ENCODE data around the gene SUSD4. TPM values are rescaled to one million over a fixed set of nuclear protein-coding genes. Genes with fewer than 3 reads are reported as not detected.

SUSD4 gene
- total and polyA plus RNA-seq, 10 of the 15 experiments (the other 5 are each of a cell fraction or from before 2014, with no cell fraction given): 0.13 to 1.1 (median 0.26) TPM; not detected in 3

- H3K27ac ChIP-seq (ENCODE audit: control insufficient read depth, insufficient read depth): no peak overlapping the region
- ATAC-seq (no peak), FAIRE-seq (no peak), DNase-seq (ENCODE audit: low read depth, low spot score) (no peak)
- no TSS peak for BruUV-seq (replicated peaks)
- H3K79me2 ChIP-seq (ENCODE audit: control insufficient read depth, insufficient read depth, low read length): no peaks in the 10 kb centered on the region
- H2AFZ ChIP-seq (ENCODE audit: control insufficient read depth, low read depth, low read length): no peak overlapping the region
- ChIA-PET CTCF (no interaction called here), POLR2A (no interaction called here), SMC1A (ENCODE audit: uncharacterized antibody, unreplicated experiment) (interaction anchor here (1.1 kb wide), 1 partner anchor 91 kb away, joined by 3 read pairs; no protein-coding TSS in a partner anchor), RAD21 (ENCODE audit: unreplicated experiment) (interaction anchor here (0.6 to 1.3 kb wide), 2 partner anchors 39 to 481 kb away, joined by 3 read pairs; no protein-coding TSS in a partner anchor)
- TF ChIP-seq FOXK2 (IDR thresholded peaks at IDR 0.05): no peak
- TF ChIP-seq ZBTB11 (CRISPR knock-in tag; IDR thresholded peaks at IDR 0.05): no peak
- TF ChIP-seq FOXM1 (IDR thresholded peaks at IDR 0.05; ENCODE audit: low read depth, low read length): no peak
- TF ChIP-seq CBX3 (IDR thresholded peaks at IDR 0.05; ENCODE audit: borderline replicate concordance, low read depth): no peak
- no peak for TF ChIP-seq IRF5 (IDR thresholded peaks at IDR 0.05; ENCODE audit: borderline replicate concordance)
- TF ChIP-seq RELB (IDR thresholded peaks at IDR 0.05; ENCODE audit: low read depth): no peak
- no peaks in the 10 kb centered on the region for H3K36me3 ChIP-seq (ENCODE audit: control insufficient read depth in 2 of 2, insufficient read depth in 2 of 2, low read length in 1 of 2)
- H4K20me1 ChIP-seq (ENCODE audit: control insufficient read depth, insufficient read depth): no peaks in the 10 kb centered on the region
- H3K4me1 ChIP-seq (ENCODE audit: control insufficient read depth, insufficient read depth, low read length): no peaks in the 10 kb centered on the region
- intact Hi-C loops (cut with micrococcal nuclease; ENCODE audit: unreplicated experiment): no loop called here
- H3K4me3 ChIP-seq: no peak overlapping the region
- H3K4me2 ChIP-seq (ENCODE audit: control insufficient read depth, insufficient read depth): no peak overlapping the region
- in situ Hi-C loops (cut with MboI): no loop called here
- H3K9ac ChIP-seq (ENCODE audit: control insufficient read depth, insufficient read depth, low read length): no peak overlapping the region
- no peaks in the 10 kb centered on the region; a peak in 2 of 4 replicates for H3K27me3 ChIP-seq (replicated peaks in 1 of 2; ENCODE audit: control insufficient read depth in 2 of 2, insufficient read depth in 2 of 2, low read length in 1 of 2)
- WGBS (ENCODE audit: insufficient coverage, insufficient replicate concordance, low lambda C conversion rate, missing lambda C conversion rate): 22% methylated on average over 7 of the region's 7 CpGs
- no peaks in the 10 kb centered on the region for H3K9me3 ChIP-seq (replicated peaks; ENCODE audit: control insufficient read depth, insufficient read depth, low read length)
Measured at GRCh38 chr1:223225061-223225460, 138.9 kb downstream of the SUSD4 start.

Data from GM12878 (cell line).